Natural killer cell (primary cell): ENCODE results near the gene GRB10. TPM values are rescaled to one million over a fixed set of nuclear protein-coding genes. Genes with fewer than 3 reads are reported as not detected.

Experiments
- ATAC-seq, 3 donors: fragments of 150-1000 bp in 2 of 3; fragments of 200-7000 bp in 1 of 3; cut with Tn5 transposase; 1 replicate in 1 of 3; 2 replicates in 2 of 3; pipeline ENCODE4 v1.10.0; 2021; ENCODE audit warnings: mild to moderate bottlenecking in 2 of 3, moderate library complexity in 2 of 3
- DNase-seq, 2 donors: peaks; one replicate each; pipeline versions ENCODE4 v3.0.0 to v3.0.0-alpha.2; 2013 to 2021; ENCODE audit warnings: mixed read lengths in 1 of 2
- H3K27ac ChIP-seq: one replicate; pipeline ENCODE4 v1.5.1; 2013; ENCODE audit warnings: mild to moderate bottlenecking, low read length
- H3K27me3 ChIP-seq: one replicate; pipeline ENCODE4 v1.6.1; 2013; ENCODE audit warnings: low read length; ENCODE audit not compliant: control insufficient read depth, insufficient read depth
- H3K36me3 ChIP-seq: one replicate; pipeline ENCODE4 v1.6.1; 2013; ENCODE audit warnings: low read length; ENCODE audit not compliant: control insufficient read depth, insufficient read depth
- H3K4me1 ChIP-seq: one replicate; pipeline ENCODE4 v1.6.1; 2013; ENCODE audit warnings: low read length; ENCODE audit not compliant: control insufficient read depth, insufficient read depth
- H3K4me3 ChIP-seq: one replicate; pipeline ENCODE4 v1.5.1; 2013; ENCODE audit warnings: low read length
- H3K9me3 ChIP-seq: one replicate; pipeline ENCODE4 v1.6.1; 2013; ENCODE audit warnings: low read length; ENCODE audit not compliant: control insufficient read depth, insufficient read depth
- H3K27ac Mint-ChIP-seq, 2 donors: one replicate each; pipeline ENCODE4 v1.8.0; 2022; ENCODE audit warnings: mild to moderate bottlenecking in 2 of 2, mixed read lengths in 2 of 2, moderate library complexity in 1 of 2
- H3K27me3 Mint-ChIP-seq, 2 donors: one replicate each; pipeline ENCODE4 v1.8.0; 2022; ENCODE audit warnings: low read depth in 2 of 2, mixed read lengths in 2 of 2
- H3K36me3 Mint-ChIP-seq: one replicate; pipeline ENCODE4 v1.8.0; 2022; ENCODE audit warnings: mixed read lengths
- H3K4me1 Mint-ChIP-seq, 2 donors: one replicate each; pipeline ENCODE4 v1.8.0; 2022; ENCODE audit warnings: mixed read lengths in 2 of 2
- H3K4me3 Mint-ChIP-seq: one replicate; pipeline ENCODE4 v1.8.0; 2022; ENCODE audit warnings: mild to moderate bottlenecking, moderate library complexity, mixed read lengths
- H3K9me3 Mint-ChIP-seq, 2 donors: one replicate each; pipeline ENCODE4 v1.8.0; 2022; ENCODE audit warnings: mixed read lengths in 2 of 2
- WGBS: methylation state at CpG from one replicate; pipeline ENCODE4 v1.1.7; 2013; ENCODE audit warnings: missing lambda C conversion rate; ENCODE audit not compliant: insufficient coverage; 5-methylcytosine and 5-hydroxymethylcytosine counted together
- intact Hi-C: fragments of 100-400 bp; cut with micrococcal nuclease; formaldehyde crosslinking; loops from one replicate; pipeline ENCODE4 v1.14.2; 2022
- total RNA-seq, 4 donors: library from RNA; stranded (reverse); fragments of 120-200 nt in 1 of 4; gene quantifications; one replicate each; pipeline versions ENCODE4 v1.2.3 to v1.2.4, GENCODE V29; 2013 to 2022
- TF ChIP-seq, protein P1 (sequence below): fragments of 200-600 bp; IDR thresholded peaks from one replicate; pipeline ENCODE4 v1.8.0; 2022; ENCODE audit warnings: antibody characterized with exemption

GRB10 gene
- total RNA-seq, 3 donors from 2014 or later (not counting 1 experiment from before 2014, with no cell fraction given) = 0.16 to 24.4 (median 1.4) TPM

DNA sequence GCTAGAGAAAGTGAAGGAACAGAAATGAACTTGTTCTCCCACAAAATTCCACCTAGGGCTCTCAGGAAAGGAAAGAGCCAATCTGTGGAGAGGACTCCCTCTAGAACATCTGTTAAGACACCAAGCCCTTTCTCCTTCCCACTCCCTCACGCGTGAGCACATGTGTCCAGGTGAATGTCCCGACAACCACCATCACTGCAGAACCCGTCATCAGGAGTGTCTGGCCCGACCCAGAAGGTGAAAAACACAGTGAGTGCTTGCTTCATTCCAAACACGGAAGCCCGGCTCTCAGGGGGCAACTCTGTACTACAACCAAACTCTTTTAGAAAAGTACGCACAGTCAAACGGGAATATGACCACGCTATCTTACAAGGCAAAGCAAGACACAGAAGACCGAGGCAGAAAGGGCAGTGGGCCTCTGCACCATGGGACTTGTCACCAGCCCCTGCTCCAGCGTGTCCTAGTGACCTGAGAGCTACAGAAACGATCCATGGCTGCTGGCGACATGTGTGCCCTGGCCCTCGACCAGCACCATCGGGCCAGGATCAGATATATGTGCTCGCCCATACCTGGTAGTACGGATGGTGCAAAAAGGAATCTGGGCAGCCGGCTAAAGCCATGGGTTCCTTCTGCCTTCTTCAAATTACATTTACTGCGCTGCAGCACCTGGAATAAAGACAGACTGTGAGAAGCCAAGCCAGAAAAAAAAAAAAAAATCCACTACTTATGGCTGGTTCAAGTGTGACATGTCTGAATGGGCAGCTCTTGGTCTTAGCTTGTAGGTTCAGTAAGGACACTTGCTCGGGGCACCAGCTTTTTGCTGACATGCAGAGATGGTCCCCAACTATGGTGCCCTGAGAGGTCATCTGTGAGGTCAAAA lies 50.8 kb downstream of the GRB10 start:
- DNase-seq (no peak), ATAC-seq (no peak)
- no peaks in the 10 kb centered on the region for H3K4me1 ChIP-seq
- H3K9me3 ChIP-seq = no peaks in the 10 kb centered on the region
- intact Hi-C loops = no loop called here
- Mint-ChIP-seq H3K27me3 (peaks cover 0 to 2% of the 10 kb centered on the region in 2 donors), H3K4me1 (no peaks in the 10 kb centered on the region), H3K27ac (no peak overlapping the region), H3K36me3 (no peaks in the 10 kb centered on the region), H3K4me3 (no peak overlapping the region), H3K9me3 (no peaks in the 10 kb centered on the region)
- TF ChIP-seq, protein P1, sequence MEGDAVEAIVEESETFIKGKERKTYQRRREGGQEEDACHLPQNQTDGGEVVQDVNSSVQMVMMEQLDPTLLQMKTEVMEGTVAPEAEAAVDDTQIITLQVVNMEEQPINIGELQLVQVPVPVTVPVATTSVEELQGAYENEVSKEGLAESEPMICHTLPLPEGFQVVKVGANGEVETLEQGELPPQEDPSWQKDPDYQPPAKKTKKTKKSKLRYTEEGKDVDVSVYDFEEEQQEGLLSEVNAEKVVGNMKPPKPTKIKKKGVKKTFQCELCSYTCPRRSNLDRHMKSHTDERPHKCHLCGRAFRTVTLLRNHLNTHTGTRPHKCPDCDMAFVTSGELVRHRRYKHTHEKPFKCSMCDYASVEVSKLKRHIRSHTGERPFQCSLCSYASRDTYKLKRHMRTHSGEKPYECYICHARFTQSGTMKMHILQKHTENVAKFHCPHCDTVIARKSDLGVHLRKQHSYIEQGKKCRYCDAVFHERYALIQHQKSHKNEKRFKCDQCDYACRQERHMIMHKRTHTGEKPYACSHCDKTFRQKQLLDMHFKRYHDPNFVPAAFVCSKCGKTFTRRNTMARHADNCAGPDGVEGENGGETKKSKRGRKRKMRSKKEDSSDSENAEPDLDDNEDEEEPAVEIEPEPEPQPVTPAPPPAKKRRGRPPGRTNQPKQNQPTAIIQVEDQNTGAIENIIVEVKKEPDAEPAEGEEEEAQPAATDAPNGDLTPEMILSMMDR = no peak
- WGBS = 92% methylated on average over 21 of the region's 21 CpGs
- H3K27me3 ChIP-seq = no peaks in the 10 kb centered on the region
- H3K36me3 ChIP-seq = no peaks in the 10 kb centered on the region
- H3K27ac ChIP-seq = no peak overlapping the region
- no peak overlapping the region for H3K4me3 ChIP-seq

DNA sequence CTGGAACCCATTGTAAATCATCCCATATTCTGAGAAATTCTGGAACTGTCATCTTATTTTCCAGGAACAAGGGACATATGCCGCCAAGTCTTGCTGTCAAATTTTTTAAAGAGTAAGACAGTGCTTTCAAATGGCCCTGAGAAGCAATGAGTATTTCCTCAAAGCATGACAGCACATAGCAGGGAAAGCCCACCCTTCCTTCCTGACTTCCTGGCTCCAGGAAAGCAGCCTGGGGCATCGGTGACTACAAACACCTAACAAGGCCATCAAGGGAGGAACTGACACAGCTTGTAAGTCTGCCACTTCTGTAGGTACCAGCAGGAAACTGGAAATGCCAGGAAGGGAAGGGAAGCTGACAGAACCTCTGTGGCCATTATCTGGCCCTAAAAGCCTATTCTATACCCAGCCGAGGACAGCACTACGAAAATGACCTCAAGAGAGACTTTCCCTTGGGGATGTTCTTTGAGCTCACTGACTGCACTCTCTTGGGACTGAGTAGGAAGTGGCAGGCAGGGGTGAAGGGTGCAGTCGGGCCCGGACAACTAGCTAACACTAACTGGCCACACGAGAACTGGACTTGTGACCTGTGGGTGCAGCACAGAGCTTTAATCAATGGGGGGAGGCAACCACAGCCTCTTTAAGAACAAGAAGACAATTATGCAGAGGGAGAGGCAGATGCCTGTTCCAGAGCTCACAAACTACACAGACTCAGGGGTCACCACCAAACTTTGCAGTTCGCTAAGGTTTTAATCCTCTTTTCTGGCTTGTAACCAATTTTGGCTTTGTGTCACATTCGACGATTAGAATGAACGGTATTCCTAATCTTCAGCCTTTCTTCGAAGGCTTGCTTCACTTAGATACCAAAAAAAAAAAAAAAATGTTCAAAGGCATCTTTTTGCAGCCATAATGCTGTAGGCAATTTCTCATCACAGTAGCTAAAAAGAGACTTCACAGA lies 52.0 kb downstream of the GRB10 start:
- 69% methylated on average over 12 of the region's 12 CpGs for WGBS
- ATAC-seq (no peak), DNase-seq (no peak)
- Mint-ChIP-seq H3K36me3 (no peaks in the 10 kb centered on the region), H3K27ac (no peak overlapping the region), H3K4me3 (no peak overlapping the region), H3K4me1 (no peaks in the 10 kb centered on the region), H3K27me3 (peaks cover 0 to 2% of the 10 kb centered on the region in 2 donors), H3K9me3 (no peaks in the 10 kb centered on the region)
- TF ChIP-seq, protein P1 = no peak
- Histone ChIP-seq H3K4me1 (no peaks in the 10 kb centered on the region), H3K27ac (no peak overlapping the region), H3K9me3 (no peaks in the 10 kb centered on the region), H3K27me3 (no peaks in the 10 kb centered on the region), H3K4me3 (no peak overlapping the region), H3K36me3 (no peaks in the 10 kb centered on the region)
- intact Hi-C loops = no loop called here

GRCh38 chr7:50729962-50730361 lies 52.7 kb downstream of the GRB10 start:
- no peaks in the 10 kb centered on the region for H3K9me3 Mint-ChIP-seq
- H3K4me1 ChIP-seq = no peaks in the 10 kb centered on the region
- WGBS = 88% methylated on average over 3 of the region's 5 CpGs
- no peak overlapping the region for H3K27ac ChIP-seq
- no peaks in the 10 kb centered on the region for H3K36me3 ChIP-seq
- H3K27me3 Mint-ChIP-seq = peaks cover 0 to 2% of the 10 kb centered on the region in 2 donors
- H3K9me3 ChIP-seq = no peaks in the 10 kb centered on the region
- DNase-seq (no peak), ATAC-seq (no peak)
- no peak overlapping the region for H3K27ac Mint-ChIP-seq
- H3K4me3 ChIP-seq = no peak overlapping the region
- H3K36me3 Mint-ChIP-seq = no peaks in the 10 kb centered on the region
- H3K4me1 Mint-ChIP-seq = no peaks in the 10 kb centered on the region
- H3K4me3 Mint-ChIP-seq = no peak overlapping the region
- TF ChIP-seq, protein P1 = no peak
- H3K27me3 ChIP-seq = no peaks in the 10 kb centered on the region
- intact Hi-C loops = no loop called here
